Measurements from ENCODE around the gene PHIP.

PHIP gene

GRCh38 chr6:79066828-79067227 is 11.2 kb downstream of the PHIP start:
- DNase-seq = no peak

GRCh38 chr6:79066330-79066729 is 11.7 kb downstream of the PHIP start:
- DNase-seq = no peak

- no peak for DNase-seq
Observed at GRCh38 chr6:79065232-79065631, 12.8 kb downstream of the PHIP start.

- no peak for DNase-seq
Observed at GRCh38 chr6:79064635-79065034, 13.4 kb downstream of the PHIP start.

- no peak for DNase-seq
Observed at GRCh38 chr6:79062708-79063107, 15.3 kb downstream of the PHIP start.

GRCh38 chr6:79057746-79058145 is 20.3 kb downstream of the PHIP start:
- DNase-seq = no peak

GRCh38 chr6:79056226-79056625 is 21.8 kb downstream of the PHIP start:
- no peak for DNase-seq

- DNase-seq = no peak
Observed at GRCh38 chr6:79048611-79049010, 29.4 kb downstream of the PHIP start.

GRCh38 chr6:79047072-79047471 is 31.0 kb downstream of the PHIP start:
- no peak for DNase-seq

- no peak for DNase-seq
Observed at GRCh38 chr6:79045966-79046365, 32.1 kb downstream of the PHIP start.

- no peak for DNase-seq
Observed at GRCh38 chr6:79042799-79043126, 35.3 kb downstream of the PHIP start.

- DNase-seq = no peak
Observed at GRCh38 chr6:79042088-79042798, 35.8 kb downstream of the PHIP start.

GRCh38 chr6:79040083-79040482 is 38.0 kb downstream of the PHIP start:
- DNase-seq = no peak

- DNase-seq = no peak
Observed at GRCh38 chr6:79038061-79038460, 40.0 kb downstream of the PHIP start.

GRCh38 chr6:79034865-79035264 is 43.2 kb downstream of the PHIP start:
- DNase-seq = no peak

- DNase-seq = no peak
Observed at GRCh38 chr6:79033279-79033678, 44.8 kb downstream of the PHIP start.

GRCh38 chr6:79031821-79032590 is 46.0 kb downstream of the PHIP start:
- no peak for DNase-seq

- no peak for DNase-seq
Observed at GRCh38 chr6:79030511-79030910, 47.5 kb downstream of the PHIP start.

GRCh38 chr6:79030023-79030422 is 48.0 kb downstream of the PHIP start:
- no peak for DNase-seq

- DNase-seq = no peak
Observed at GRCh38 chr6:79028641-79029314, 49.3 kb downstream of the PHIP start.

- DNase-seq = no peak
Observed at GRCh38 chr6:79011940-79012339, 66.1 kb downstream of the PHIP start.

GRCh38 chr6:79010422-79010821 is 67.6 kb downstream of the PHIP start:
- DNase-seq = no peak

GRCh38 chr6:79009819-79010218 is 68.2 kb downstream of the PHIP start:
- DNase-seq = no peak

GRCh38 chr6:79005497-79005896 is 72.6 kb downstream of the PHIP start:
- DNase-seq = no peak
